ENCODE measurements around the gene DNASE2.

Gene DNASE2

DNA sequence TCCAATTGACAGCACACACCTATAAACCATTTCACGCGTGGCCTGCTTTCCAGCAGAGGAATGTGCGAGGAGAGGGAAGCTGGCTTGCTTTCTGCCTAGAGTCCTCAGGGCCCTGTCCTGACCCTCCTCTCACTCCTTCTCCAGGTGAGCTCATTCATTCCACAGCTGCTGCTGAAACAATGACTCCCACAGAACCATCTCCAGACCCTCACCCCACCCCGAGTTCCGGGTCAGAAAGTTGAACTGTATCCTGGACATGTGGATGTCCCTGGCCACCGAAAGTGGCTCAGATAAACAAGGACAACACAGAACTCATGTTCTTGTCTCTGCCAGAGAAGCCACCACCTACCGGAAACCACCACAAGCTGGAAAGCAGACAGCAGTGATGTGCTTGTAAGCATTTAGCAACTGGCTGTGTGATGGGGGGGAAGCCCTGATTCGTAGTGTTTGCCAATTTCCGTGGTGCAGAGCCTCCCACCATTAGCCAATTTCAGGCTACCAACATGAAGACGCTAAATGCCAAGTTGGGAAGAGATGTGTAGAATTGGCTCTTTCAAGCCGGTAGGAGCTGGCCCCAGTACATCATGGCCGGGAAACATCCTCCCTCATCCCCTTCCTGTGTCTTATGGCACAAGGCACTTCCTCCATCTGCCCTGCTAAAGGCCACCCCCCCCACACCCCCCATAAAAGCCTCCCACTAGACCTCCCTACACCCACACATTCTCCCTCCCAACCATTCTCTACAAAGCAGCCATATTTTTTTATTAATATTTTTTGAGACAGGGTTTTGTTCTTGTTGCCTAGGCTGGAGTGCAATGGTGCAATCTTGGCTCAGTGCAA is 32.8 kb upstream of the DNASE2 start:
- H3K4me3 ChIP-seq (ENCODE audit: low read depth, low read length), result no peak overlapping the region
- DNase-seq (ENCODE audit: low read depth, low spot score), result no peak
- in situ Hi-C loops (cut with HindIII; ENCODE audit: low sequenced_read_pairs), result no loop called here
- no peak for TF ChIP-seq CTCF (IDR thresholded peaks at IDR 0.05; ENCODE audit: low read depth, low read length)

GRCh38 chr19:12913011-12913561 is 31.8 kb upstream of the DNASE2 start:
- in situ Hi-C loops (cut with HindIII; ENCODE audit: low sequenced_read_pairs), result no loop called here
- peak; percentile 37 for DNase-seq (ENCODE audit: low read depth, low spot score)
- no peak for TF ChIP-seq CTCF (IDR thresholded peaks at IDR 0.05; ENCODE audit: low read depth, low read length)
- no peak overlapping the region for H3K4me3 ChIP-seq (ENCODE audit: low read depth, low read length)

DNA sequence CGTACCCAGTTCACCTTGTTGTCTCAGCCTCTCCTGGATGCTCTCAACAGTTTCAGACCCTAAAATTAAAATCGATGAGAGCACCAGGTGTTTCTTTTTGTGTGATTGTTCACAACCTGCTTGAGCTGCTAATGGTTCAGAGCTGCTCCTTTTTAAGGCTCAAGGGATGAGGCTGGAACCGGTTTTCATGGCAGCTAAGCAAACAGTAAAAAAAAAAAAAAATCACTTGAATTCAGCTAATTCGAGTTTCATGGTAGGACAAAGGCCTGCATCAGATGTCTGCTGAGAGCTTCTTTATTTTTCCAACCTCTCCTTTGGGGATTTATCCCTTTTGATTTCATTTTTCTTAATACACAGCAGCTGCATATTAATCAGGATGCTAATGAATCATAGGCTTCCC is 31.3 kb upstream of the DNASE2 start:
- DNase-seq (ENCODE audit: low read depth, low spot score), result no peak
- H3K4me3 ChIP-seq (ENCODE audit: low read depth, low read length), result no peak overlapping the region
- TF ChIP-seq CTCF (IDR thresholded peaks at IDR 0.05; ENCODE audit: low read depth, low read length), result no peak
- in situ Hi-C loops (cut with HindIII; ENCODE audit: low sequenced_read_pairs), result no loop called here

- in situ Hi-C loops (cut with HindIII; ENCODE audit: low sequenced_read_pairs), result no loop called here
- no peak overlapping the region for H3K4me3 ChIP-seq (ENCODE audit: low read depth, low read length)
- no peak for TF ChIP-seq CTCF (IDR thresholded peaks at IDR 0.05; ENCODE audit: low read depth, low read length)
- no peak for DNase-seq (ENCODE audit: low read depth, low spot score)
Observed at GRCh38 chr19:12907166-12907565, 25.9 kb upstream of the DNASE2 start.

- H3K4me3 ChIP-seq (ENCODE audit: low read depth, low read length), result no peak overlapping the region
- in situ Hi-C loops (cut with HindIII; ENCODE audit: low sequenced_read_pairs), result no loop called here
- DNase-seq (ENCODE audit: low read depth, low spot score), result no peak
- TF ChIP-seq CTCF (IDR thresholded peaks at IDR 0.05; ENCODE audit: low read depth, low read length), result no peak
Observed at GRCh38 chr19:12899891-12900518, 18.8 kb upstream of the DNASE2 start.

DNA sequence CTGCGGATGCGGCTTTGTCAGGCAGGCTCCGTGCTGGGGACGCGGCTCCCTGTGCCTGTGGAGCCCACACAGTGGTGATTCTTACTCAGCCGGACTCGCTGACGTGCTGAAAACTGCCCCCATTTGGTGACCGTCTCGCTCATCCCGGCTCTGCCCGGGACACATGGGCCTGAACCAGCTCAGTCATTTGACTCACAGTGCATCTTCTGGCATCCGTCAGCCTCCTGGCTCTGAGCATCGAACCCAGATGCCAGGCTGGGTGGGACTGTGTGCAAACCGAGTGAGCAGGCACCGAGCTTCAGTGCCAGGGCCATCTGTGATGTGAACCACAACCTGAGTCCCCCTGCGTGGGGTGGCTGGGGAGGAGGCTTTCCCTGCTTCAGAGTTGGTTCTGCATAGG is 15.2 kb upstream of the DNASE2 start:
- TF ChIP-seq CTCF (IDR thresholded peaks at IDR 0.05; ENCODE audit: low read depth, low read length), result no peak
- DNase-seq (ENCODE audit: low read depth, low spot score), result no peak
- no peak overlapping the region for H3K4me3 ChIP-seq (ENCODE audit: low read depth, low read length)
- in situ Hi-C loops (cut with HindIII; ENCODE audit: low sequenced_read_pairs), result no loop called here
